Measurements from ENCODE around the gene HIRA.
"Not testable (repeated sequence)": the region's sequence is repeated elsewhere in the genome, so short reads cannot be mapped to it uniquely, and the experiment has no call there.

HIRA gene

GRCh38 chr22:19463491-19464469, 32.2 kb upstream of the HIRA start:
- no peak for DNase-seq (ENCODE audit: low read depth in 1 of 2, low spot score in 1 of 2)

- no peak for DNase-seq (ENCODE audit: low read depth in 1 of 2, low spot score in 1 of 2)
Measured at GRCh38 chr22:19463008-19463407, 31.5 kb upstream of the HIRA start.

DNA sequence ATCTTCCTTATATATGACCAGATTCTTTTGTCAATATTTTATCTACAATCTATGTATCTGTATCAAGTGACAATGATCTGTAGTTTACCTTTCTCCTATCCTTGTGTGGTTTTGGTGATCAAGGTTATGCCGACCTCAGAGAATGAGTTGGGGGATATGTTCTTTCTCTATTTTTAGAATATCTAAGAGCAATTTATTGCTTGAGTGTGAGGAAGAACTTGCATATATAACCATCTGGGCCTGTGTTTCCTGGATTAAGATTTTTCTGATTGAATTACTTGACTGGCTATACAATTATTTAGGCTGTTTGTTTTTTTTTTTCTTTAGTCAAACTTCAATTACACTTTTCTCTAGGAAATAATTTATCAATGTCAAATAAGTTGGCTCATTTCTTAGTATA, 30.0 kb upstream of the HIRA start:
- no peak for DNase-seq (ENCODE audit: low read depth in 1 of 2, low spot score in 1 of 2)

GRCh38 chr22:19460036-19460435, 28.5 kb upstream of the HIRA start:
- no peak for DNase-seq (ENCODE audit: low read depth in 1 of 2, low spot score in 1 of 2)

- DNase-seq (ENCODE audit: low read depth in 1 of 2, low spot score in 1 of 2), result no peak
Measured at GRCh38 chr22:19457828-19458428, 26.4 kb upstream of the HIRA start.

GRCh38 chr22:19456541-19456940, 25.0 kb upstream of the HIRA start:
- DNase-seq (ENCODE audit: low read depth in 1 of 2, low spot score in 1 of 2), result no peak

GRCh38 chr22:19455585-19456370, 24.2 kb upstream of the HIRA start:
- no peak for DNase-seq (ENCODE audit: low read depth in 1 of 2, low spot score in 1 of 2)

DNA sequence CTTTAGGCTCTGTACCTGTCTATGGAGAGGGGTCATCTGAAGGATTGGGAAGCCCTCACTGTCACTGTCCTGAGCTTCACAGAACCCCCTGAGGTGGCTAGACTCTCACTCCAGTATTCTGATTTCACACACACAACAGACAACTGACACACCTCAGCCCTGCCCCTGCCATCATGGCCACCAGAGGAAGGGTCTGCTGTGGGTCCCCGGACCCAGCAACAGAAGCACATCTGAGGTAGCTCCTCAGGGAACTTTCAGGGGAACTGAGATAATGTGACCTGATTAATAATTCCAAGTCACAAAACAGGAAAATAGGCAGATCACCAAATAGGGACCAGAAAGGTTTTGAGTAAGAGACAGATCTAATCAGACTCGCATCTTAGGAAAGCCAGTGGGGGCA, 23.5 kb upstream of the HIRA start:
- no peak for DNase-seq (ENCODE audit: low read depth in 1 of 2, low spot score in 1 of 2)

- DNase-seq (ENCODE audit: low read depth in 1 of 2, low spot score in 1 of 2), result no peak
Measured at GRCh38 chr22:19454156-19454555, 22.6 kb upstream of the HIRA start.

- no peak for DNase-seq (ENCODE audit: low read depth in 1 of 2, low spot score in 1 of 2)
Measured at GRCh38 chr22:19453718-19454117, 22.2 kb upstream of the HIRA start.

DNA sequence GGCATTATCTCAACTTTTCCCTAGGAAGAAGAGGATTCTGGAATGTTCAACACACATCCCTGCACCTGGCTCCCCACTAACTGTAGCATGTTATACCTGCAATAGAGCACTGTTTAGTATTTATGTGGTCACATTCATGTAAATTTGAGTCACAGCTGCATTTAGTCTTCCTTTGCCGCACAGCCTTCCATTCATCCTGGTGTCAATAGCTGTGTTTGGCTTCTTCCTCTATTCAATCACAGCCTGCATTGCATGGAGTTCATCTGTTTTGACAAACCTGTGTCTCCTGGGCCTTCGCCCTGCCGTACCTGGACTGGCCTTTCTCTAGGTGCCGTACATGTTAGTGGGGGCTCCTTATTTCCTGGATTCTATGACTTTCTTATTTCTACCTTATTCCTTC, 20.0 kb upstream of the HIRA start:
- no peak for DNase-seq (ENCODE audit: low read depth in 1 of 2, low spot score in 1 of 2)

DNA sequence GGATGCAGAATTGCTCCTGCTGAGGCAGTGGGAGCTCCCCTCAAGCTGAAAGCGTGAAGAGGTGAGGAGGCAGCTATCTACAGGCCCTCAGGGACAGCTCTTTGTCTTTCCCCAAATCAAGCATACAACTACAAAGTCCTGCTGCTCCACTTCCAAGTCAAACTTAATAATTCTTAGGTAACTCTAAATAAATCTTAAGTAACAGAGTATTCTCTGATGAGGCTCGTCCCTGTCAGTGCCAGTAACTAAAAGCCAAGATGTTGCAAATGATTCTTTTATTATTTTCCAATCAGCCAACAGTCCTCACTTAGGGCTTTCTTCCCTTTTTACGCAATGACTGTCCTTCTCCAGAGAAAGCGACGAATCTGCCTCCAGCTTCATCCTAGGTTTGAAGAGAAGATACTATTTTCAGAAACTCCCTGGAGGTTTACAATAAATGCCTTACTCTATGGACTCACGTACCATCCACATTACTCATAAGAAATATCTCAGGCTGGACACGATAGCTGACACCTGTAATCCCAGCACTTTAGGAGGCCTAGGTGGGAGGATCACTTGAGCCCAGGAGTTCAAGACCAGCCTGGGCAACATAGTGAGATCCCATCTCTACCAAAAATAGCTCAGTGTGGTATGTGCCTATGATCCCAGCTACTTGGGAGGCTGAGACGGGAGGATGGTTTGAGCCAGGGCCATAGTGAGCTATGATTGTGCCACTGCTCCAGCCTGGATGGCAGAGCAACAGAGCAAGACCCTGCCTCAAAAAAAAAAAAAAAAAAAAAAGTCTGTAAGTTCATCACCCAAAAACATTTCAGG, 19.0 kb upstream of the HIRA start:
- no peak for DNase-seq (ENCODE audit: low read depth in 1 of 2, low spot score in 1 of 2)

DNA sequence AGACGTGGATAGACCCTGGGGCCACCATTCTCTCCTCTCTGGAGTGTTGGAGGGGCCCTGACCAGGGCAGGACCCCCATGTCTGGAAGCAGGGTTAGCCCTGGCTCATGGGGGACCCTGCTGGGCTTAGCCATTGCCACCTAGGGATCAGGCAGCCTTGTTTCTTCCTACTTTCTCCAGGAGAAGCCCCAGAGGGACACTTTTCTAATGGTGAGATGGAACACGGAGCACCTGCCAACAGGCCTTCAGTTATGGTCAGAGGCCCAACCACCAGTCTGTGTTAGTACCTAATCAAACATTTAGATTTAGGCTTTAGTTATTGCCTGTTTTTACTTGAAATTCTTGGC, 17.9 kb upstream of the HIRA start:
- no peak for DNase-seq (ENCODE audit: low read depth in 1 of 2, low spot score in 1 of 2)

DNA sequence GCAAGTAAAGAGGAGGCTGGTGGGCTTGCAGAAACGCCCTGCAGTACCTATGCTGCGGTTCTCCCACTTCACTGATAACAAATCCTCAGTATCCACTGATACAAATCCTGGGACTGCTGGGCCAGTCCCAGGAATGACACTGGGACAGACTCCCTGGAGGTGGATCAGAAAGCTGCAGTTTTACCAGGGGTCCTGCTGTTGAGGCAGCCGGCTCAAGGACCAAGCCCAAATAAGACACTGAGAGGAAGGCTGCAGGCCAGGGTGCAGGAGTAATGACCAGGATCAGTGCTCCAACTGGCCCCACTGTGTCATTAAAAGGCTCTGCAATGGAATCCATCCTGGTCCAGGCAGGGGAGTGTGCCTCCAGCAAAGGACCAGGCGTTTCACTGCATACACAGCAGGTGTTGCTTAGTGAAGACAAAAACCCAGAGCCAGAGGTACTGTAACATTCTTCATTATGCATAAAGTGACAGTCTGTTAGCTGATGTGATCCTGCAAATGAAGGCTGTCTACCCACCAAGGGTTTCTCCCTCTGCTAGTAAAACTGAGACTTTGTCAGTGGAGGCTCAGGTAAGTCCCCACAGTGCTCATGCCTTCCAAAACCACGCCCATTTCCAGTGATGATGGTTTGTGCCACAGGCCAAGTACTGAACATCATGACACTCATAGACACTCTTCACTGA, 17.3 kb upstream of the HIRA start:
- no peak for DNase-seq (ENCODE audit: low read depth in 1 of 2, low spot score in 1 of 2)

- DNase-seq (ENCODE audit: low read depth in 1 of 2, low spot score in 1 of 2), result no peak
Measured at GRCh38 chr22:19448076-19448607, 16.6 kb upstream of the HIRA start.

DNA sequence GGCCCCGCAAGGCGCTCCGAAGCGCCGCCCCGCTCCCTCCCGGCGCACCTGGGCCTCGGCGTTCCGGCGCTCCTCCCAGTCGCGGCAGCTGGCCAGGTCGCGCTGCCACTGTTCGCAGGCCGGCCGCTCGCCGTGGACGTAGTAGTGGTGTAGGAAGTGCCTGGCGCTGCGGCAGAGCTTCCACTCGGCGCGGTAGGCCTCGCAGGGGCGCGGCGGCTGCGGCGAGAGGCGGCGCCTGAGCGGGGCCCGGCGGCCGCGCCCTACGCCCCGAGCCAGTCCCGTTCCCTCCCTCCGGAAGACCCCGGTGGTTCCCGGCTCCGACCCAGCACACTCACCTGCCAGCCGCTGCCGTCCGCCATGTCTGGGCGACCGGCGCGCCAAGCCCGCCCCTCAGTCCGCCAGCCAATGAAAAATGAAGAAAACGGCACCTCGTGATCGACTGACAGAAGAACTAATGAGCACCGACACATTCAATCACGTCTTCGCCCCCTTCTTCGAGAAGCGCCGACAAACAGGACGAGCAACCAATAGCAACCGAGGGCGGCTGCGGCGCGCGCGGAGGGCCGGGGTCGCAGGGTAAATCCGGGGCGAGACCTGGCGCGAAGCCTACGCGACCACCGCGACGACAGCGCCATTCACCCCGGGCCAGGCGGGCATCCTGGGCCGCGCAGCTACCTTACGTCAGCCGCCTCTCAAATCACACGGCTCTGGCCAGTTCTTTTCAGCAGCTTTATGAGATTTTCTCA, 16.0 kb upstream of the HIRA start, which contains the start of gene C22orf39:
TSS of gene C22orf39 (minus strand) at position 382 of the 746 bp plus-strand sequence. CDS start at position 359, 23 bp downstream.
- DNase-seq (ENCODE audit: low read depth in 1 of 2, low spot score in 1 of 2), result peak; percentile 73 to 78

GRCh38 chr22:19446603-19447329, 15.2 kb upstream of the HIRA start:
- no peak for DNase-seq (ENCODE audit: low read depth in 1 of 2, low spot score in 1 of 2)

- DNase-seq (ENCODE audit: low read depth in 1 of 2, low spot score in 1 of 2), result not testable (repeated sequence)
Measured at GRCh38 chr22:19445279-19445982, 13.9 kb upstream of the HIRA start.
